ENCODE data around the gene DCAF15. TPM values are rescaled to one million over a fixed set of nuclear protein-coding genes. Genes with fewer than 3 reads are reported as not detected.
"Not testable (repeated sequence)": the region's sequence is repeated elsewhere in the genome, so short reads cannot be mapped to it uniquely, and the experiment has no call there.

The DCAF15 gene
- total RNA-seq, 3 donors from 2014 or later (not counting 1 experiment from before 2014, with no cell fraction given), result 121 to 149 (median 124) TPM

DNA sequence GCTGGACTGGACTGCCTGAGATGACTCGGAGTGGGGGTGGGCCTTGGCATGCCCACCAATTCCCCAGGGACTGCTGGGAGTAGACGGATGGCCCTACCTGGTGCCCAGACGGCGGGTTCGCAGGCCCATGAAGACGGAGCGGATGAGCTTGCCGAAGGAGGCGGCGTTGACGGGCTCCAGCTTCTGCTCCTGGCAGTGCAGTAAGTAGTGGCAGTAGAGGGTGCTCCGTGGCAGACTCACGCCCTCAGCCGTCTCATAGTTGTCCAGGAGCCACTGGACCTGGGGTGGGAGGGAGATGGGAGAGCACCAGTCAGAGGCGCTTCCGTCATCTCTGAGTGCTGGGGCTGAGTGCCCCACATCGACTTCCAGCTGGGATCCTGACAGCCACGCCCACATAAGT is 17.6 kb downstream of the DCAF15 start:
- TF ChIP-seq, protein P1, sequence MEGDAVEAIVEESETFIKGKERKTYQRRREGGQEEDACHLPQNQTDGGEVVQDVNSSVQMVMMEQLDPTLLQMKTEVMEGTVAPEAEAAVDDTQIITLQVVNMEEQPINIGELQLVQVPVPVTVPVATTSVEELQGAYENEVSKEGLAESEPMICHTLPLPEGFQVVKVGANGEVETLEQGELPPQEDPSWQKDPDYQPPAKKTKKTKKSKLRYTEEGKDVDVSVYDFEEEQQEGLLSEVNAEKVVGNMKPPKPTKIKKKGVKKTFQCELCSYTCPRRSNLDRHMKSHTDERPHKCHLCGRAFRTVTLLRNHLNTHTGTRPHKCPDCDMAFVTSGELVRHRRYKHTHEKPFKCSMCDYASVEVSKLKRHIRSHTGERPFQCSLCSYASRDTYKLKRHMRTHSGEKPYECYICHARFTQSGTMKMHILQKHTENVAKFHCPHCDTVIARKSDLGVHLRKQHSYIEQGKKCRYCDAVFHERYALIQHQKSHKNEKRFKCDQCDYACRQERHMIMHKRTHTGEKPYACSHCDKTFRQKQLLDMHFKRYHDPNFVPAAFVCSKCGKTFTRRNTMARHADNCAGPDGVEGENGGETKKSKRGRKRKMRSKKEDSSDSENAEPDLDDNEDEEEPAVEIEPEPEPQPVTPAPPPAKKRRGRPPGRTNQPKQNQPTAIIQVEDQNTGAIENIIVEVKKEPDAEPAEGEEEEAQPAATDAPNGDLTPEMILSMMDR (IDR thresholded peaks at IDR 0.05), result no peak
- Histone ChIP-seq H3K4me1 (ENCODE audit: control insufficient read depth, insufficient read depth, low read length) (no peaks in the 10 kb centered on the region), H3K27me3 (ENCODE audit: control insufficient read depth, insufficient read depth, low read length) (no peaks in the 10 kb centered on the region), H3K36me3 (ENCODE audit: control insufficient read depth, insufficient read depth, low read length) (peaks cover 47% of the 10 kb centered on the region), H3K9me3 (ENCODE audit: control insufficient read depth, insufficient read depth, low read length) (no peaks in the 10 kb centered on the region), H3K4me3 (ENCODE audit: low read length) (no peak overlapping the region), H3K27ac (ENCODE audit: low read length) (no peak overlapping the region)
- Mint-ChIP-seq H3K27me3 (ENCODE audit: low read depth in 2 of 2) (no peaks in the 10 kb centered on the region), H3K4me1 (peaks cover 0 to 5% of the 10 kb centered on the region in 2 donors), H3K27ac (no peak overlapping the region), H3K36me3 (no peaks in the 10 kb centered on the region), H3K4me3 (no peak overlapping the region), H3K9me3 (no peaks in the 10 kb centered on the region)
- intact Hi-C loops (cut with micrococcal nuclease), result no loop called here
- no peak for ATAC-seq
- no peak for DNase-seq
- WGBS (ENCODE audit: insufficient coverage), result 97% methylated on average over 18 of the region's 18 CpGs

DNA sequence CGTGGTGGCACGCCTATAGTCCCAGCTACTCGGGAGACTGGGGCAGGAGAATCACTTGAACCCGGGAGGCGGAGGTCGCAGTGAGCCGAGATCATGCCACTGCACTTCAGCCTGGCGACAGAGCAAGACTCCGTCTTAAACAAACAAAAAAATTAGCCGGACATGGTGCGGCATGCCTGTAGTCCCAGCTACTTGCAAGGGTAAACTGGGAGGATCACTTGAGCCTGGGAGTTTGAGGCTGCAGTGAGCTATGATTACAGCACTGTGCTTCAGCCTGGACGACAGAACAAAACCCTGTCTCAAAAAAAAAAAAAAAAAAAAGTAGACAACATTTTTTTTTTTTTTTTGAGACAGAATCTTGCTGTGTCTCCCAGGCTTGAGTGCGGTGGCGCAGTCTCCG is 19.6 kb downstream of the DCAF15 start:
- H3K36me3 ChIP-seq (ENCODE audit: control insufficient read depth, insufficient read depth, low read length), result peaks cover 32% of the 10 kb centered on the region

DNA sequence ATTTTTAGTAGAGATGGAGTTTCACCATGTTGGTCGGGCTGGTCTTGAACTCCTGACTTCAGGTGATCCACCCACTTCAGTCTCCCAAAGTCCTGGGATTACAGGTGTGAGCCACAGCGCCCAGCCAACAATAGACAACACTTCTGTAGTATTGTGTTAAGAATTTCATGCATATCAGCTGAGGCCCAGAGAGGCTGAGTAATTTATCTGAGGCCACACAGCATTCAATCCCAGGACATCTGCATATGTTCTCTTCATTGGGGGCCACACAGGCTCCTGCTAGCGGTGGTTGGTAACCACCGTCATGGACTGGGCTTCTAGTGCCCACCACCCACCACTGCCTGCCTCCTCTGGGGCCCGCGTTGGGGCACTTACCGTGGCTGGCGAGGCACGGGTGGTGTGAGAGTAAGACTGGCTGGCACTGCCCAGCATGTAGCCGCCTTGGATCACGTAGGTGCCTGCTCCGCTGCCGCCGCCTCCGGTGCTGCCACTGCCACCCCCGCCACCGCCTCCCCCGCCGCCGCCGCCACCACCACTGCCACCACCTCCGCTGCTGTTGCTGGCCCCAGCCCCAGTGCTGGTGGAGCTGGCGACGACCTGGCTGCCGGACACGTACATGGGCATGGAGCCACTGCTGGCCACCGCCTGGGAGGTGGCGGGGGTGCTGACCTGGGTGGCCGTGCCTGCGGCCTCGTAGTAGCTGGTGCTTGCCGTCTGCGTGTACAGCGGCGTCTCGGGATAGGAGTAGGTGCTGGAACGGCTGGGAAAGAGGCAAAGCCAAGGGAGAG is 20.3 kb downstream of the DCAF15 start:
- no peak overlapping the region for H3K4me3 Mint-ChIP-seq
- 97% methylated on average over 36 of the region's 37 CpGs for WGBS (ENCODE audit: insufficient coverage)
- Histone ChIP-seq H3K4me3 (ENCODE audit: low read length) (no peak overlapping the region), H3K27ac (ENCODE audit: low read length) (no peak overlapping the region), H3K9me3 (ENCODE audit: control insufficient read depth, insufficient read depth, low read length) (no peaks in the 10 kb centered on the region), H3K4me1 (ENCODE audit: control insufficient read depth, insufficient read depth, low read length) (no peaks in the 10 kb centered on the region), H3K36me3 (ENCODE audit: control insufficient read depth, insufficient read depth, low read length) (peaks cover 28% of the 10 kb centered on the region), H3K27me3 (ENCODE audit: control insufficient read depth, insufficient read depth, low read length) (no peaks in the 10 kb centered on the region)
- DNase-seq (no peak), ATAC-seq (no peak)
- TF ChIP-seq, protein P1 (IDR thresholded peaks at IDR 0.05), result no peak
- H3K36me3 Mint-ChIP-seq, result no peaks in the 10 kb centered on the region
- H3K9me3 Mint-ChIP-seq, result no peaks in the 10 kb centered on the region
- H3K4me1 Mint-ChIP-seq, result peaks cover 0 to 12% of the 10 kb centered on the region in 2 donors
- no peaks in the 10 kb centered on the region for H3K27me3 Mint-ChIP-seq (ENCODE audit: low read depth in 2 of 2)
- intact Hi-C loops (cut with micrococcal nuclease), result no loop called here
- H3K27ac Mint-ChIP-seq, result no peak overlapping the region

More for the DNA sequence above, 19.6 kb downstream of the DCAF15 start:
- H3K4me1 ChIP-seq (ENCODE audit: control insufficient read depth, insufficient read depth, low read length); H3K9me3 Mint-ChIP-seq; DNase-seq; H3K27me3 ChIP-seq (ENCODE audit: control insufficient read depth, insufficient read depth, low read length); ATAC-seq; H3K27ac ChIP-seq (ENCODE audit: low read length); H3K27me3 Mint-ChIP-seq (ENCODE audit: low read depth in 2 of 2); intact Hi-C loops (cut with micrococcal nuclease); H3K36me3 Mint-ChIP-seq; H3K4me3 ChIP-seq (ENCODE audit: low read length); H3K4me3 Mint-ChIP-seq; H3K9me3 ChIP-seq (ENCODE audit: control insufficient read depth, insufficient read depth, low read length); H3K27ac Mint-ChIP-seq: not testable (repeated sequence)
- H3K4me1 Mint-ChIP-seq, result peaks cover 0 to 12% of the 10 kb centered on the region in 2 donors
- 97% methylated on average over 15 of the region's 15 CpGs for WGBS (ENCODE audit: insufficient coverage)

DNA sequence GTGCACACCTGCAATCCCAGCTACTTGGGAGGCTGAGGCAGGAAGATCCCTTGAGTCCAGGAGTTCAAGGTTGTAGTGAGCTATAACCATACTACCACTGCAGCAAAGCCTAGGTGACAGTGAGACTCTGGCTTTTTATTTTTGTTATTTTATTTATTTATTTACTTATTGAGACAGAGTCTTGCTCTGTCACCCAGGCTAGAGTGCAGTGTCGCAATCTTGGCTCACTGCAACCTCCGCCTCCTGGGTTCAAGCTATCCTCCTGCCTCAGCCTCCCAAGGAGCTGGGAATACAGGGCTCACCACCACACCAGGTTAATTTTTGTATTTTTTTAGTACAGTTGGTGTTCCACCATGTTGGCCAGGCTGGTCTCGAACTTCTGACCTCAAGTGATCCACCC is 21.2 kb downstream of the DCAF15 start:
- H3K9me3 ChIP-seq (ENCODE audit: control insufficient read depth, insufficient read depth, low read length); DNase-seq; H3K27ac Mint-ChIP-seq; H3K4me3 Mint-ChIP-seq; H3K27me3 ChIP-seq (ENCODE audit: control insufficient read depth, insufficient read depth, low read length); H3K4me1 ChIP-seq (ENCODE audit: control insufficient read depth, insufficient read depth, low read length); ATAC-seq; H3K27ac ChIP-seq (ENCODE audit: low read length); H3K27me3 Mint-ChIP-seq (ENCODE audit: low read depth in 2 of 2); H3K36me3 Mint-ChIP-seq; H3K4me3 ChIP-seq (ENCODE audit: low read length); intact Hi-C loops (cut with micrococcal nuclease); H3K9me3 Mint-ChIP-seq: not testable (repeated sequence)
- peaks cover 24% of the 10 kb centered on the region for H3K36me3 ChIP-seq (ENCODE audit: control insufficient read depth, insufficient read depth, low read length)
- H3K4me1 Mint-ChIP-seq, result peaks cover 0 to 17% of the 10 kb centered on the region in 2 donors
- 100% methylated on average over 2 of the region's 3 CpGs for WGBS (ENCODE audit: insufficient coverage)
